HepG2 (cell line): ENCODE results near the gene ATP5F1E. TPM values are rescaled to one million over a fixed set of nuclear protein-coding genes. Genes with fewer than 3 reads are reported as not detected.

Source experiments
- CREB1 ChIP-seq, 2 experiments: fragments of 450-650 bp in 1 of 2; IDR thresholded peaks; 2 replicates each; pipeline ENCODE4 v1.6.1; 2016 to 2017; ENCODE audit warnings: control low read depth in 1 of 2, mild to moderate bottlenecking in 1 of 2, missing compliant biosample characterization in 1 of 2, missing genetic modification characterization in 1 of 2
- DRAP1 ChIP-seq: IDR thresholded peaks from 2 replicates; pipeline ENCODE4 v1.6.1; 2016; ENCODE audit warnings: missing genetic modification reagents, missing compliant biosample characterization
- ERF ChIP-seq: IDR thresholded peaks from 2 replicates; pipeline ENCODE4 v1.6.1; 2018; ENCODE audit warnings: missing biosample characterization, missing genetic modification reagents
- HMG20A ChIP-seq: IDR thresholded peaks from 2 replicates; pipeline ENCODE4 v1.6.1; 2016; ENCODE audit warnings: borderline replicate concordance
- HNRNPH1 ChIP-seq: fragments of 200-400 bp; formaldehyde crosslinking; optimal IDR thresholded peaks from 2 replicates; pipeline ENCODE3; 2017; ENCODE audit warnings: mild to moderate bottlenecking, low read depth, low read length
- HOXA3 ChIP-seq: sonication (generic); formaldehyde crosslinking; IDR thresholded peaks from 2 replicates; pipeline ENCODE4 v1.5.0; 2020; ENCODE audit warnings: missing genetic modification reagents
- HOXA7 ChIP-seq: sonication (generic); formaldehyde crosslinking; IDR thresholded peaks from 2 replicates; pipeline ENCODE4 v1.8.1; 2022; ENCODE audit warnings: mild to moderate bottlenecking, missing genetic modification reagents, moderate library complexity
- MTF2 ChIP-seq: sonication (generic); formaldehyde crosslinking; IDR thresholded peaks from 2 replicates; pipeline ENCODE4 v1.5.0; 2020; ENCODE audit warnings: missing genetic modification reagents, borderline replicate concordance
- MXD4 ChIP-seq: IDR thresholded peaks from 2 replicates; pipeline ENCODE4 v1.6.1; 2016; ENCODE audit warnings: mild to moderate bottlenecking, missing biosample characterization, missing genetic modification reagents
- PHF21A ChIP-seq: sonication (generic); formaldehyde crosslinking; IDR thresholded peaks from 2 replicates; pipeline ENCODE4 v1.5.0; 2020; ENCODE audit warnings: mild to moderate bottlenecking, missing genetic modification reagents
- TEAD3 ChIP-seq: optimal IDR thresholded peaks from 2 replicates; pipeline ENCODE3; 2016; ENCODE audit warnings: borderline replicate concordance
- THAP11 ChIP-seq: IDR thresholded peaks from 2 replicates; pipeline ENCODE4 v1.6.1; 2016; ENCODE audit warnings: missing biosample characterization, missing genetic modification reagents
- U2AF1 ChIP-seq: fragments of 200-400 bp; formaldehyde crosslinking; optimal IDR thresholded peaks from 2 replicates; pipeline ENCODE3; 2017; ENCODE audit warnings: mild to moderate bottlenecking, low read depth, low read length
- ZHX1 ChIP-seq: sonication (generic); formaldehyde crosslinking; IDR thresholded peaks from 2 replicates; pipeline ENCODE4 v1.8.1; 2022; ENCODE audit warnings: low read depth, mild to moderate bottlenecking, missing genetic modification reagents
- ZNF124 ChIP-seq: sonication (generic); formaldehyde crosslinking; IDR thresholded peaks from 2 replicates; pipeline ENCODE4 v1.4.0; 2020; ENCODE audit warnings: missing genetic modification reagents
- ZNF281 ChIP-seq: sonication (generic); formaldehyde crosslinking; IDR thresholded peaks from 2 replicates; pipeline ENCODE4 v1.4.0; 2020; ENCODE audit warnings: missing genetic modification reagents, borderline replicate concordance
- ZNF878 ChIP-seq: sonication (generic); formaldehyde crosslinking; IDR thresholded peaks from 2 replicates; pipeline ENCODE4 v1.8.1; 2023; ENCODE audit warnings: mild to moderate bottlenecking, missing genetic modification reagents, moderate library complexity
- ZSCAN9 ChIP-seq: IDR thresholded peaks from 2 replicates; pipeline ENCODE4 v1.6.1; 2016; ENCODE audit warnings: borderline replicate concordance
- polyA plus RNA-seq, 8 experiments: library from polyadenylated mRNA; depleted of rRNA in 3 of 8; stranded (reverse) in 7 of 8; unstranded in 1 of 8; fragments of >200 nt; fragmentation: Illumina TruSeq in 4 of 8; extraction: Trizol in 4 of 8; gene quantifications; 2 replicates each; pipeline versions ENCODE4 v1.2.1 to v1.2.3, GENCODE V29; 2011 to 2016; ENCODE audit warnings: low read depth in 4 of 8, missing spikeins in 1 of 8, mixed read lengths in 1 of 8; ENCODE audit not compliant: insufficient read depth in 1 of 8
- total RNA-seq, 5 experiments: library from RNA; depleted of rRNA; stranded (reverse); fragments of >200 nt; fragmentation: Illumina TruSeq; extraction: Trizol; gene quantifications; 2 replicates each; pipeline ENCODE4 v1.2.3, GENCODE V29; 2016; ENCODE audit warnings: low read depth in 1 of 5
- TF ChIP-seq, protein P1 (sequence below): sonication (generic); formaldehyde crosslinking; IDR thresholded peaks from 2 replicates; pipeline ENCODE4 v1.4.0; 2020; ENCODE audit warnings: missing genetic modification reagents, mild to moderate bottlenecking, borderline replicate concordance
- TF ChIP-seq, protein P2 (sequence below): sonication (generic); formaldehyde crosslinking; IDR thresholded peaks from 2 replicates; pipeline ENCODE4 v1.8.0; 2022; ENCODE audit warnings: mild to moderate bottlenecking, missing genetic modification reagents; ENCODE audit not compliant: insufficient replicate concordance

The ATP5F1E gene
- total and polyA plus RNA-seq, 2 of the 13 experiments (the other 11 are each of a cell fraction or from before 2014, with no cell fraction given) = 121 to 134 TPM

DNA sequence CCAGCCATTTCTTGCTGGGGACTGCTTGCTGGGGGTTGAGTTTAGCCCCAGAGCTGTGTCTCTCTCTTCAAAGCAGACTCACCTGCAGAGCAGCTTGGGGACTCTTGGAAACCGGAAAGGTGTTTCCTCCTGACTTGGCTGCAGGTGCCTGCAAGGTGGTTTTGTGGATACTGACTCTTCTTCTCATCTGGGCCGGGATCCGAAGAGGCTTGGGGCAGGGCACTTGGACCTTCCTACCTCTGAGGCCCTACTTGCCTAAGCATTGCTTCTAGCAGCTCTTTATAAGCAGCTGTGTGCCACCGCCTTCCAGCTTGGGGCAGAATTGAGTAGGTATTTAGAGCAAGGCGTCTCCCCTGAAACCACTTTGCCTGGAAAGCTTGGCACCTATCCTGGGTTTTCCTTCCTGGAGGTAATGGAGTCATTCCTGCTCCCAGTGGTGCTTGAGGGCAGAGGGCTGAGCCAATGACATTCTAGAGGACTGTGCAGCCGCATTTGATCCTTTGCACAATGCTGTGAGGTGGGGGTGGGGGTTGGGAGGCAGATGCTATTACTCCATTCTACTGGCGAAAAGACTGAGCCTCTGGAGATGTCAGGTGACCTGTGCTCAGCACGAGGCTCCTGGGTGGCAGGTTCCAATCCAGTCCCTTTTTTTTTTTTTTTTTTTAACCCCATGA lies 21.7 kb downstream of the ATP5F1E start (continued):
- TF ChIP-seq DRAP1 (CRISPR knock-in tag) (no peak), ZNF124 (CRISPR knock-in tag) (no peak), ZHX1 (CRISPR knock-in tag) (no peak), MXD4 (CRISPR knock-in tag) (no peak), THAP11 (CRISPR knock-in tag) (peak; percentile 34; the same call in 1 of the 2 replicates), ERF (CRISPR knock-in tag) (0 out of 2 replicates have a peak, but pooled peaks have one; percentile 11), HMG20A (CRISPR knock-in tag) (no peak), HOXA7 (CRISPR knock-in tag) (no peak), ZSCAN9 (no peak; the same call in 1 of the 2 replicates), PHF21A (no peak; the same call in 1 of the 2 replicates), HNRNPH1 (no peak), U2AF1 (no peak), HOXA3 (CRISPR knock-in tag) (no peak; the same call in 1 of the 2 replicates), ZNF878 (CRISPR knock-in tag) (no peak), MTF2 (no peak), CREB1 (IDR thresholded peaks at IDR 0.05) (no peak), CREB1 (CRISPR knock-in tag; IDR thresholded peaks at IDR 0.05) (no peak), ZNF281 (CRISPR knock-in tag) (peak; percentile 85), TEAD3 (CRISPR knock-in tag) (no peak)
- TF ChIP-seq, protein P1, sequence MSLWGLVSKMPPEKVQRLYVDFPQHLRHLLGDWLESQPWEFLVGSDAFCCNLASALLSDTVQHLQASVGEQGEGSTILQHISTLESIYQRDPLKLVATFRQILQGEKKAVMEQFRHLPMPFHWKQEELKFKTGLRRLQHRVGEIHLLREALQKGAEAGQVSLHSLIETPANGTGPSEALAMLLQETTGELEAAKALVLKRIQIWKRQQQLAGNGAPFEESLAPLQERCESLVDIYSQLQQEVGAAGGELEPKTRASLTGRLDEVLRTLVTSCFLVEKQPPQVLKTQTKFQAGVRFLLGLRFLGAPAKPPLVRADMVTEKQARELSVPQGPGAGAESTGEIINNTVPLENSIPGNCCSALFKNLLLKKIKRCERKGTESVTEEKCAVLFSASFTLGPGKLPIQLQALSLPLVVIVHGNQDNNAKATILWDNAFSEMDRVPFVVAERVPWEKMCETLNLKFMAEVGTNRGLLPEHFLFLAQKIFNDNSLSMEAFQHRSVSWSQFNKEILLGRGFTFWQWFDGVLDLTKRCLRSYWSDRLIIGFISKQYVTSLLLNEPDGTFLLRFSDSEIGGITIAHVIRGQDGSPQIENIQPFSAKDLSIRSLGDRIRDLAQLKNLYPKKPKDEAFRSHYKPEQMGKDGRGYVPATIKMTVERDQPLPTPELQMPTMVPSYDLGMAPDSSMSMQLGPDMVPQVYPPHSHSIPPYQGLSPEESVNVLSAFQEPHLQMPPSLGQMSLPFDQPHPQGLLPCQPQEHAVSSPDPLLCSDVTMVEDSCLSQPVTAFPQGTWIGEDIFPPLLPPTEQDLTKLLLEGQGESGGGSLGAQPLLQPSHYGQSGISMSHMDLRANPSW (CRISPR knock-in tag) = no peak
- TF ChIP-seq, protein P2, sequence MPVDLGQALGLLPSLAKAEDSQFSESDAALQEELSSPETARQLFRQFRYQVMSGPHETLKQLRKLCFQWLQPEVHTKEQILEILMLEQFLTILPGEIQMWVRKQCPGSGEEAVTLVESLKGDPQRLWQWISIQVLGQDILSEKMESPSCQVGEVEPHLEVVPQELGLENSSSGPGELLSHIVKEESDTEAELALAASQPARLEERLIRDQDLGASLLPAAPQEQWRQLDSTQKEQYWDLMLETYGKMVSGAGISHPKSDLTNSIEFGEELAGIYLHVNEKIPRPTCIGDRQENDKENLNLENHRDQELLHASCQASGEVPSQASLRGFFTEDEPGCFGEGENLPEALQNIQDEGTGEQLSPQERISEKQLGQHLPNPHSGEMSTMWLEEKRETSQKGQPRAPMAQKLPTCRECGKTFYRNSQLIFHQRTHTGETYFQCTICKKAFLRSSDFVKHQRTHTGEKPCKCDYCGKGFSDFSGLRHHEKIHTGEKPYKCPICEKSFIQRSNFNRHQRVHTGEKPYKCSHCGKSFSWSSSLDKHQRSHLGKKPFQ = no peak
